Right lobe of liver (tissue), 6 donors: ENCODE measurements around the gene IGSF21. TPM values are rescaled to one million over a fixed set of nuclear protein-coding genes. Genes with fewer than 3 reads are reported as not detected.

Experiments used
- ATAC-seq, 4 donors: fragments of 200-7000 bp; cut with Tn5 transposase; one replicate each; pipeline ENCODE4 v1.9.1; 2020; ENCODE audit warnings: mild to moderate bottlenecking in 4 of 4, moderate library complexity in 4 of 4
- DNase-seq, 3 donors: peaks; one replicate each; pipeline ENCODE4 v3.0.0-alpha.2; 2020
- H3K27ac ChIP-seq, 3 donors: fragments of 200-600 bp; one replicate each; pipeline ENCODE4 v1.8.0; 2022
- H3K27me3 ChIP-seq, 2 donors: fragments of 200-600 bp; one replicate each; pipeline ENCODE4 v1.8.0; 2022
- H3K36me3 ChIP-seq, 4 donors: fragments of 200-600 bp; sonication (generic) in 1 of 4; one replicate each; pipeline versions ENCODE4 v1.5.1 to v1.8.0; 2017 to 2022; ENCODE audit warnings: control low read depth in 1 of 4
- H3K4me1 ChIP-seq, 4 donors: fragments of 200-600 bp; sonication (generic) in 1 of 4; one replicate each; pipeline versions ENCODE4 v1.5.1 to v1.8.0; 2017 to 2022; ENCODE audit warnings: control low read depth in 1 of 4
- H3K4me3 ChIP-seq, 3 donors: fragments of 200-600 bp; one replicate each; pipeline ENCODE4 v1.8.0; 2022
- H3K9me3 ChIP-seq, 4 donors: fragments of 200-600 bp; sonication (generic) in 1 of 4; one replicate each; pipeline versions ENCODE4 v1.5.1 to v1.8.0; 2017 to 2022; ENCODE audit warnings: control low read depth in 1 of 4
- POLR2A ChIP-seq: fragments of 450-650 bp; IDR thresholded peaks from one replicate; pipeline ENCODE4 v1.6.1; 2017; ENCODE audit warnings: antibody characterized with exemption, mild to moderate bottlenecking
- WGBS: methylation state at CpG from one replicate; pipeline ENCODE4 v1.1.6; 2018; ENCODE audit warnings: low coverage, low lambda C conversion rate; ENCODE audit not compliant: insufficient coverage; ENCODE audit errors: missing lambda C conversion rate; 5-methylcytosine and 5-hydroxymethylcytosine counted together
- intact Hi-C, 2 donors: fragments of 100-400 bp; cut with DNase I; formaldehyde crosslinking; loops; one replicate each; pipeline versions ENCODE4 v1.11.2 to v1.14.1; 2022
- total RNA-seq, 6 experiments: library from RNA; depleted of rRNA in 2 of 6; stranded (reverse); fragments of >200 nt in 2 of 6; fragmentation: NEBNext Ultra II Directional in 3 of 6; extraction: Animal tissue kit (Norgen Biotek cat#: 25700) in 3 of 6; gene quantifications; one replicate each; pipeline versions ENCODE4 v1.1.0 to v1.2.4, GENCODE V29; 2016 to 2023
- TF ChIP-seq, protein P1 (sequence below), 4 donors: fragments of 200-600 bp in 3 of 4; fragments of 450-650 bp in 1 of 4; IDR thresholded peaks; one replicate each; pipeline versions ENCODE4 v1.5.1 to v1.8.0; 2016 to 2022; ENCODE audit warnings: antibody characterized with exemption in 4 of 4, mild to moderate bottlenecking in 2 of 4
- donor health status: DM: no; HTN: yes; CAD: no.
- donor health status: DM: no; HTN: no; CAD: no.
- donor health status: DM: no; HTN: no; CAD: no.
- donor health status: DM: no; HTN: yes; CAD: no.
- donor health status: DM: no; HTN: yes; CAD: no.

IGSF21 gene
- total RNA-seq, 6 experiments from 2014 or later, result 0.34 to 2.0 (median 0.71) TPM

DNA sequence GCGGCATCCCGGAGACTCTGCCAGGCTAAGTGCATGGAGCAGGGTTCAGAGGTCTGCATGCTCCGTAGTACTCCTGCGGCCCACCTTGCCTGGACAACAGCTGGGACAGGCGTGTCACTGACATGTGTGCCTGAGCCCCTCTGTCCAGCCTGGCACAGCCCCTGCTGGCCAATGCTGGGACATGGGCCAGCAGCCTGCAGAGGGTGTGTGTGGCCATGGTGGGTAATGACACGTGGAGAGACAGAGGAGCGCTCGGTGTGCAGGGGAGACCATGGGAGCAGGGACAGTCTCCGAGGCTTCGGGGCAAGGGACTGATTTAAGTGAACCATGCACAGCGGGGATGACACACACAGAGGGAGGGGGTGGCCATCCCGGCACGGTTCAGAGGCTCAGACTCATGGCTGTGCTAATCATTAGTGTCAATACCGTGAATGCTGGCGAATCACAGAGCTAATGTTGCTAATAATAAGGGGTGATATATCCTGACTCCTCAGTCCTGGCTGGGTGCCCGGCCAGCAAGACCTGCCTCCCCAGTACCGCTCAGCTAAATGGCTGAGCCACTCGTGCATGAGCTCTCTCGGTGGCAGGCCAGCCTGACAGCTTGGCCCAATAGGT is 41.5 kb downstream of the IGSF21 start:
- H3K27ac ChIP-seq, result no peak overlapping the region
- no peak overlapping the region for H3K4me3 ChIP-seq
- 36% methylated on average over 5 of the region's 19 CpGs for WGBS
- no peaks in the 10 kb centered on the region for H3K27me3 ChIP-seq
- intact Hi-C loops, result no loop called here
- DNase-seq (no peak), ATAC-seq (no peak)
- TF ChIP-seq POLR2A, result no peak
- TF ChIP-seq, protein P1, sequence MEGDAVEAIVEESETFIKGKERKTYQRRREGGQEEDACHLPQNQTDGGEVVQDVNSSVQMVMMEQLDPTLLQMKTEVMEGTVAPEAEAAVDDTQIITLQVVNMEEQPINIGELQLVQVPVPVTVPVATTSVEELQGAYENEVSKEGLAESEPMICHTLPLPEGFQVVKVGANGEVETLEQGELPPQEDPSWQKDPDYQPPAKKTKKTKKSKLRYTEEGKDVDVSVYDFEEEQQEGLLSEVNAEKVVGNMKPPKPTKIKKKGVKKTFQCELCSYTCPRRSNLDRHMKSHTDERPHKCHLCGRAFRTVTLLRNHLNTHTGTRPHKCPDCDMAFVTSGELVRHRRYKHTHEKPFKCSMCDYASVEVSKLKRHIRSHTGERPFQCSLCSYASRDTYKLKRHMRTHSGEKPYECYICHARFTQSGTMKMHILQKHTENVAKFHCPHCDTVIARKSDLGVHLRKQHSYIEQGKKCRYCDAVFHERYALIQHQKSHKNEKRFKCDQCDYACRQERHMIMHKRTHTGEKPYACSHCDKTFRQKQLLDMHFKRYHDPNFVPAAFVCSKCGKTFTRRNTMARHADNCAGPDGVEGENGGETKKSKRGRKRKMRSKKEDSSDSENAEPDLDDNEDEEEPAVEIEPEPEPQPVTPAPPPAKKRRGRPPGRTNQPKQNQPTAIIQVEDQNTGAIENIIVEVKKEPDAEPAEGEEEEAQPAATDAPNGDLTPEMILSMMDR (IDR thresholded peaks at IDR 0.05), result no peak
- H3K4me1 ChIP-seq, result no peaks in the 10 kb centered on the region
- no peaks in the 10 kb centered on the region for H3K36me3 ChIP-seq
- no peaks in the 10 kb centered on the region for H3K9me3 ChIP-seq

DNA sequence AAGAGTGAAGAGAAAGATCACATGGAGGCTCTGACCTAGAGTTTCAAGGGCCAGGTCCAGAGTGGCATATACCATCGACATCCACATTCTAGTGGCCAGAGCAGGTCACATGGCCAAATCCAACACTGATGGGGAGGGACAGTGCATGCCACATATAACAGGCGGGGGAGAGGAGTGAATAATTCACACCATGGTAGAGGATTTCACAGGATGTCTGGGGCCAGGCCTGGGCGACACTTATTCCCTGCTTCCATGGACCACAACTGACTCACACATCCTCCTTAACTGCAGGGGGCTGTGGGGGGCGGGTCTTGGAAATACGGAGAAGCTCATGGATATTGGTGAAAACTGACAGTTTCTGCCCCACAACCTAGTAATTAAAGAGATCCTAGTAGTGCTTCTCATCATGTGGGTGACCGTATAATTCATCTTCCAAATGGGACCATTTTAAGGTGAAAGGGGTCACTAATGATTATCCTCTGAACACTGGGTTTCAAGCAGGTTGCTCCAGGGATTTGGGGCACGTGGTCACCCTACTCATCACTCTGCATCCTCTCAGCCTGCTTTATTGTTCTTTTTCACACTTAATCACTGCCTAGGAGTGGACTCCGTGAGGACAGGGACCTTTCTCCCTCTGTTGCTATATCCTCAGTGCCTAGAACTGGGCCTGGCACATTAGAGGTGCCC is 44.0 kb downstream of the IGSF21 start:
- no peak for DNase-seq
- H3K9me3 ChIP-seq, result no peaks in the 10 kb centered on the region
- no peaks in the 10 kb centered on the region for H3K27me3 ChIP-seq
- no peak for TF ChIP-seq POLR2A
- TF ChIP-seq, protein P1 (IDR thresholded peaks at IDR 0.05), result no peak
- no peak for ATAC-seq
- H3K36me3 ChIP-seq, result no peaks in the 10 kb centered on the region
- H3K4me3 ChIP-seq, result no peak overlapping the region
- intact Hi-C loops, result no loop called here
- H3K4me1 ChIP-seq, result no peaks in the 10 kb centered on the region
- no peak overlapping the region for H3K27ac ChIP-seq
- WGBS, result 50% methylated on average over 6 of the region's 8 CpGs

DNA sequence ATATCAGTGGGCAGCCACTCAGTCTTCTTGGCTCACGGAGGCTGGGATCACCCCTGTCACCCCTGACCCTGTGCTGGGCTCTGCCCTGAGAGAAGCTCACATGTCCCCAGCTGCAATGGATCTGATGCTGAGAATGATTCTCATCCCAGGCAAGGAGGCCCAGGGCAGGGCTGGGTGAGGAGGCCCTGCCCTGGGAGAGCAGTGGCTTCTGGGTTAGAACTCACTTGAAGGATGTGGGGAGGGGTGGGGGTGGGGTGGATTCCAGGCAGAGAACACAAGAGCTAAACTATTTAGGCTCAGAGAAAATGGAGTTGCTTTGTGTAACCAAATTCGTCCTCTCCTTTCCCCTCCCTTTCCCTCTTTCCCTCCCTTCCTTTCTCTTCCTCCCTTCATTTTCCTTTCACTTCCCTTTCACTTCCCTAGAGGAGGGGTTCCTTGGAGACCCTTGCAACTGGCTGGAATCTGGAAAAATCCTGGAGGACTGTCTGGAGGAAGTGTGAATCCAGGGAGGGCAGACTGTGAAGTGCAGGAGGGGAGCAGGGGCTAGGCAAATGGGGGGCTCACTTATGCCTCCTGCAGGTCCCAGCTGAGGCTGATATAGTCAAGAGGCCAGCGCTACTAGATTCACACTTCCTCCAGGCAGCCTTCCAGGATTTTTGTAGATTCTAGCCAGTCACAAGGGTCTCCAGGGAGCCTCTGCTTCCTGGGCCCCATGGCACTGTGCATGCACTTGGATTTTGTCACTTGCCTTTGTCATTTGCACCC is 47.0 kb downstream of the IGSF21 start:
- H3K27ac ChIP-seq, result no peak overlapping the region
- DNase-seq, result no peak
- no peaks in the 10 kb centered on the region for H3K36me3 ChIP-seq
- TF ChIP-seq POLR2A, result no peak
- H3K4me3 ChIP-seq, result no peak overlapping the region
- ATAC-seq, result no peak
- intact Hi-C loops, result no loop called here
- H3K4me1 ChIP-seq, result no peaks in the 10 kb centered on the region
- no peaks in the 10 kb centered on the region for H3K27me3 ChIP-seq
- 50% methylated on average over 2 of the region's 3 CpGs for WGBS
- no peaks in the 10 kb centered on the region for H3K9me3 ChIP-seq

DNA sequence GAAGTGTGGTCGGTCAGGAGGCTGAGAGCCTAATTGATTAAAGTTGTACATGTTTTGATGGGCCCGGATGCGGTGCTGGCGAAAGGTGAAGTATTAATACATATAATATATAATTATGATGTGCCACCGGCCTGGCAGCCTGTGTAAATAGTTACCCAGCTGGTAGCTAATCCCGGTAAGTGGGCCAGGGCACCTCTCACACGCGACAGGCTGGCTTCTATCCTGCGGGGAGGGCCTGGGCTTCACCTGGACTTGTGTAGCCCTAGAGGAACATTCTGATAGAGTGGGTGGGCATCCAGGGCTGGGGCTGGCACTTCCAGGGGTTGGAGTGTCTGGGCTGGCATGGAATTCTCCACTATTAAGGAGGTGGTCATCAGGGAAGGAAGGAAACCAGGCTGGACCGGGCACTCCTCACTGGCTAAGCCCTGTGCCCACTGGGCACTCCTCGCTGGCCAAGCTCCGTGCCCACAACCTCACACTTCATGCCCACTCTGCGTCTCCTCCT is 48.3 kb downstream of the IGSF21 start:
- intact Hi-C loops, result no loop called here
- Histone ChIP-seq H3K4me1 (no peaks in the 10 kb centered on the region), H3K27me3 (no peaks in the 10 kb centered on the region), H3K27ac (no peak overlapping the region), H3K36me3 (no peaks in the 10 kb centered on the region), H3K4me3 (no peak overlapping the region), H3K9me3 (no peaks in the 10 kb centered on the region)
- TF ChIP-seq, protein P1 (IDR thresholded peaks at IDR 0.05), result no peak
- TF ChIP-seq POLR2A, result no peak
- no peak for ATAC-seq
- WGBS, result 84% methylated on average over 7 of the region's 13 CpGs
- DNase-seq, result no peak

DNA sequence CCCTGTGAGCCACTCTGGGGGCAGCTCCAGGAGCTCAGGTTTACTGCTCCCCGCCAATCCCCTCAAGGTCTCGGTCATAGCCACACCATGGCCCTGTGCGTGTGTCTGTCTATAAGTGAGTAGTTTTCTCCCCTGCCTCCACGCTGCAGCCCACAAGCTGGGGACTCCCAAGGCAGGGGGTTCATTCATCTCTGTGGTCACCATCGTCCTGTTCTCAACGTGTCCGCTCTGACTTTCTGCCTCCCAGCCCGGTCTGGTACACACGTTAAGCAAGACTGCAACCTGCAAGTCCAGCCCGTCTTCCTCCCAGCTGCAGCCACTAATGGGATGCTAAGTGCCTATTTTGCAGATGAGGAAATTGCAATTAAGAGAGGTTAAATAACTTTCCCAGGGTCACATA is 49.8 kb downstream of the IGSF21 start:
- 55% methylated on average over 2 of the region's 10 CpGs for WGBS
- DNase-seq, result no peak
- no peak overlapping the region for H3K27ac ChIP-seq
- H3K4me3 ChIP-seq, result no peak overlapping the region
- no peaks in the 10 kb centered on the region for H3K27me3 ChIP-seq
- no peaks in the 10 kb centered on the region for H3K36me3 ChIP-seq
- no peaks in the 10 kb centered on the region for H3K9me3 ChIP-seq
- no peak for TF ChIP-seq POLR2A
- TF ChIP-seq, protein P1 (IDR thresholded peaks at IDR 0.05), result no peak
- no peaks in the 10 kb centered on the region for H3K4me1 ChIP-seq
- intact Hi-C loops, result no loop called here
- no peak for ATAC-seq
